SU-DHL-6 (cell line): ENCODE results near the gene OR5H2.

Experiments
- EZH2phosphoT487 ChIP-seq: fragments of 200-600 bp; sonication (generic), shearing (Covaris generic); conservative IDR thresholded peaks from 2 replicates; pipeline ENCODE4 v1.6.1; 2018; ENCODE audit warnings: mild to moderate bottlenecking, antibody characterized with exemption, low read length, moderate library complexity, mixed read lengths
- TF ChIP-seq, protein P1 (sequence below): fragments of 200-600 bp; sonication (generic); IDR thresholded peaks from one replicate; pipeline ENCODE4 v1.5.1; 2017; ENCODE audit warnings: antibody characterized with exemption, mild to moderate bottlenecking, low read length, moderate library complexity; ENCODE audit not compliant: insufficient read depth, poor library complexity, severe bottlenecking

DNA sequence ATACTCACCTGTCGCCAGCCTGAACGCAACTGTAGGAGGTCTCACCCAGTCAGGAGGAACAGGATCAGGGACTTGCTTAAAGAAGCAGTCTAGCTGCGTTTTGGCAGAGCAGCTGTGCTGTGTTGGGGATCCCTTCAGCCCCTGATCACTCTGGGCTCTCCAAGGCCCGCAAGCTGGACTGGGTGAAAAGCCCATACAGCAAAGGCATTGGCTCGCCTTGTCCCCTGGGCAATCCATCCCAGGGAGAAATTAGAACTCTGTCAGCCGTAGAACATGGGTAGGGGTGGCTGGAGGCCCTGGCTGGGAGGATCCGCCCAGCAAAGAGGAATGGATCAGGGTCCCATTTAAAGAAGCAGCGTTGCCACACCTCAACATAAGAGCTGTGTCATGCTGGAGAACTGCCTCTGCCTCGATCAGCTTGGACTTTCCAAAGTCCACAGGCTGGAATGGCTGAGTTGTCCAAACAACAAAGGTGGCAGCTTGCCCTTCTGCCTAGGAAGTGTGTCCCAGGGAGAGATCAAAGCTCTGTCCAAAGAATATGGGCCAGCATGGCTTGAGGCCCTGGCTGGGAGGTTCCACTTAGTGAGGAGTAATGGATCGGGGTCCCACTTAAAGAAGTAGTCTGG lies 9.1 kb downstream of the OR5H2 start:
- TF ChIP-seq, protein P1, sequence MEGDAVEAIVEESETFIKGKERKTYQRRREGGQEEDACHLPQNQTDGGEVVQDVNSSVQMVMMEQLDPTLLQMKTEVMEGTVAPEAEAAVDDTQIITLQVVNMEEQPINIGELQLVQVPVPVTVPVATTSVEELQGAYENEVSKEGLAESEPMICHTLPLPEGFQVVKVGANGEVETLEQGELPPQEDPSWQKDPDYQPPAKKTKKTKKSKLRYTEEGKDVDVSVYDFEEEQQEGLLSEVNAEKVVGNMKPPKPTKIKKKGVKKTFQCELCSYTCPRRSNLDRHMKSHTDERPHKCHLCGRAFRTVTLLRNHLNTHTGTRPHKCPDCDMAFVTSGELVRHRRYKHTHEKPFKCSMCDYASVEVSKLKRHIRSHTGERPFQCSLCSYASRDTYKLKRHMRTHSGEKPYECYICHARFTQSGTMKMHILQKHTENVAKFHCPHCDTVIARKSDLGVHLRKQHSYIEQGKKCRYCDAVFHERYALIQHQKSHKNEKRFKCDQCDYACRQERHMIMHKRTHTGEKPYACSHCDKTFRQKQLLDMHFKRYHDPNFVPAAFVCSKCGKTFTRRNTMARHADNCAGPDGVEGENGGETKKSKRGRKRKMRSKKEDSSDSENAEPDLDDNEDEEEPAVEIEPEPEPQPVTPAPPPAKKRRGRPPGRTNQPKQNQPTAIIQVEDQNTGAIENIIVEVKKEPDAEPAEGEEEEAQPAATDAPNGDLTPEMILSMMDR: no peak
- no peak for TF ChIP-seq EZH2phosphoT487
